Erythroblast (primary cell): Measurements from ENCODE around the gene NYAP1.

Experiments used
- DNase-seq, 2 experiments: peaks; one replicate each; lab custom pipeline; 2025; lab: John Stamatoyannopoulos, UW
- GATA1 ChIP-seq: IDR thresholded peaks from 2 replicates; pipeline ENCODE4 v1.6.1; 2011; ENCODE audit warnings: low read depth, mild to moderate bottlenecking, control low read depth, low read length, moderate library complexity
- POLR2A ChIP-seq: IDR thresholded peaks from 2 replicates; pipeline ENCODE4 v1.6.1; 2011; ENCODE audit warnings: mild to moderate bottlenecking, low read length

NYAP1 gene

GRCh38 chr7:100543586-100543985 is 59.9 kb downstream of the NYAP1 start:
- no peak for DNase-seq
- TF ChIP-seq GATA1 (no peak), POLR2A (no peak)

GRCh38 chr7:100544386-100544785 is 60.7 kb downstream of the NYAP1 start:
- TF ChIP-seq GATA1 (no peak), POLR2A (no peak)
- DNase-seq = no peak
